ENCODE results near the gene DHX35.

GRCh38 chr20:38968090-38968489, 5.9 kb downstream of the DHX35 start:
- TF ChIP-seq CTCF (IDR thresholded peaks at IDR 0.05; ENCODE audit: low read length) (no peak), EZH2 (IDR thresholded peaks at IDR 0.05; ENCODE audit: borderline replicate concordance, low read length) (no peak)

Data from OCI-LY1 (cell line).